Ramos (cell line): ENCODE results near the gene CMTR1.
"Not testable (repeated sequence)": the region's sequence is repeated elsewhere in the genome, so short reads cannot be mapped to it uniquely, and the experiment has no call there.

ENCODE experiments used
- in situ Hi-C: fragments of 300-500 bp; cut with MboI; formaldehyde crosslinking; loops from one replicate; pipeline ENCODE4 v1.14.3; 2022; ENCODE audit warnings: low sequenced_read_pairs; ENCODE audit not compliant: unreplicated experiment

CMTR1 gene

GRCh38 chr6:37432916-37433656 lies at the start of gene CMTR1:
Gene CMTR1 (plus strand): TSS chr6:37433221. CDS start chr6:37435630, 2,409 bp downstream.
- in situ Hi-C loops: no loop called here

- in situ Hi-C loops: no loop called here
Observed at GRCh38 chr6:37388578-37388977, 44.4 kb upstream of the CMTR1 start.

DNA sequence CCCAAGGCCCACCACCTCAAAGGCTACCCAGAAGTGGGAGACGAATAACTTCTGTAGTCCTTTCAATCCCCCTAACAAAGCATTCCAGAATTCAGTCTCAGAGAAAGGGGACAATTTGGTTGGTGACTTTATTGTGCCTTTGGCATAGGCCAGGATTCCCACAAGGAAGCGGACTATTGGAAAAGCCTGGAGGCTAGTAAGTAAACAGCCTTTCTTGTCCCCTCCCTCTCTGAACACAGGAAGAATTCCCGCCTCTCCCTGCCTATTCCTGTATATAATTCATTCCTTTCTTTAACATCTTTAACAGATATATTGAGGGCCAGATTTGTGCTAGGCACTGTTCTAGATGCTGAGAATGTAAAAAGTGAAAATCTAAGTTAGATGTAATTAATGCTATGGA lies 43.2 kb upstream of the CMTR1 start:
- in situ Hi-C loops: no loop called here

DNA sequence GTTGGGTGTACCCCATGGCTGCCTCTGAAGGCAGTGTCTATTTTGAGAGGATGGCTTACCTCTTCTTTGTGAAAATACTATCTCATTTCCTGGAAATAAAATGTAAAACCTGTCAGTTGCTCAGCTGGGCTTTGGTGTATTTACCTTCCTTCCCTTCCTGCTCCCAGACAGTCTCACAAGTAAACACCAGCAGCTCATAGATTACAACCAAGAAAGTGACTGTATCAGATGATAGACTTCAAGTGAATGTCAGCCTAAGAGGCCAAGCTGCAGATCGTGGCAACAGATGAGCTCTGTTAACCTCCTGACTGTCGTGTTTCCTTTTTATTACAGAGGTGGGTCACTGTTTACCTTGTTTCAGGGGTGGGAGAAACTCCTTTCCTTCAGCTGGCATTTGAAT lies 41.9 kb upstream of the CMTR1 start:
- in situ Hi-C loops: no loop called here

DNA sequence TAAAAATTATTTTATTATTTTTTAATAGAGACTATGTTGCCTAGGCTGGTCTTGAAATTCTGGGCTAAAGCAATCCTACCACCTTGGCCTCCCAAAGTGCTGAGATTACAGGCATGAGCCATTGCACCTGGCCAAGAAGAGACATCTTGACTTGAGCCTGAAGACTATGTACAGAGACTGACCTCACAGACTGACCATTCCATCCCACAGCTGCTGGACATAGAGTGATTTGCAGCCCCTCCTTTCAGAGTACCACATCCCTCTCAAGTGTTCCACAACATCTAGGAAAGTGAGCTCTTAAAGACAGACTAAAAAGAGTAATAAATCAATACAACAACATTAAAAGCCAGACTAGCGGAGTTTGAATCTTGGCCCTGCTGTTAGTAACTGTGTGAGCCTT lies 40.2 kb upstream of the CMTR1 start:
- in situ Hi-C loops: no loop called here

DNA sequence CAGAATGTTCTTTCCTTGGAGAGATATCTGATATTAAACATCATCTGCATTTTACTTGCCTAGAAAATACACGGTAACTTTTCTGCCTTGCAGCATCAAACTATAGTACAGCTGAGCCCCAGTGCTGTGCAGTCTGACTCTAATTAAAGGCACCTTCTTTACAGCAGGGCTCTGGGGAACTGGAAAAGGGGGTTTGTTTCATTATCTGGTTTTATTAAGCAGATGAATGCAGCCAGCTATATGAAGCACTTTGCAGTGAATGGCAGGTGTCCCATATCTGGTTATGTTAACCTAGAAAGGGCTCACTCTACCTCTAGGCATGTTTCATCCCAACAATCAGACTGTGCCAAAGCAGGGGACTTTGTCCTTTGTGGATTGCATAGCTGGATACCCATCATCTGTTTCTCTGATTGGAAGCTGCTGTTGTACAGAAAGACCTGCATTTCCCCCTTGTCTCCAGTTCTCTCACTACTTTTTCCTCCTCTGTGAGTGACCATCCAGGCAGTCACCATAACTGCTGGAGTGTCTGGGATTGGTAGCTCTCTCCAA lies 39.6 kb upstream of the CMTR1 start:
- in situ Hi-C loops: no loop called here

DNA sequence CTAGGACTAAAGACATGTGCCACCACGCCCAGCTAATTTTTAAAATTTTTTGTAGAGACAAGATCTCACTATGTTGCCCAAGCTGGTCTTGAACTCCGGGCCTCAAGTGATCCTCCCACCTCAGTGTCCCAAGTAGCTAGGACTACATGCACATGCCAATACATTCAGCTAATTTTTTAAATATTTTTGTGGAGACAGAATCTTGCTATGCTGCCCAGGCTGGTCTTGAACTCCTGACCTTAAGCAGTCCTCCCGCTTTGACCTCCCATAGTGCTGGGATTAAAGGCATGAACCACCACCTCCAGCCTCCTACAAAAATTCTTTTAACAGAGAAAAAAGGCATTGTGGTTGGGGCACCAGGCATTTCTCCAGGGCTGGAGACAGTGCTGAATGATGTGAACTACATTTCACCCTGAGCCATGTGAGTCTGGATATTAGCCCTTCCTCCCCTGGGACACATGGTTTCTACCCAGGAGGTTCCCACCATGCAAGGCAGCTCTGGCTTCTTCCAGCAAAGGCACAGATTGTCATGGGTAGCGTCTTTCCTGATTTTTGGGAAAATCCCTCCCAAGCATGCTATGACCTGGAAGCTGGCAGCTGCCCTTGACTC lies 36.3 kb upstream of the CMTR1 start:
- in situ Hi-C loops: no loop called here

- in situ Hi-C loops: no loop called here
Observed at GRCh38 chr6:37399131-37399530, 33.9 kb upstream of the CMTR1 start.

GRCh38 chr6:37399795-37400490 lies 33.1 kb upstream of the CMTR1 start:
- in situ Hi-C loops: no loop called here

GRCh38 chr6:37401658-37402057 lies 31.4 kb upstream of the CMTR1 start:
- in situ Hi-C loops: not testable (repeated sequence)

DNA sequence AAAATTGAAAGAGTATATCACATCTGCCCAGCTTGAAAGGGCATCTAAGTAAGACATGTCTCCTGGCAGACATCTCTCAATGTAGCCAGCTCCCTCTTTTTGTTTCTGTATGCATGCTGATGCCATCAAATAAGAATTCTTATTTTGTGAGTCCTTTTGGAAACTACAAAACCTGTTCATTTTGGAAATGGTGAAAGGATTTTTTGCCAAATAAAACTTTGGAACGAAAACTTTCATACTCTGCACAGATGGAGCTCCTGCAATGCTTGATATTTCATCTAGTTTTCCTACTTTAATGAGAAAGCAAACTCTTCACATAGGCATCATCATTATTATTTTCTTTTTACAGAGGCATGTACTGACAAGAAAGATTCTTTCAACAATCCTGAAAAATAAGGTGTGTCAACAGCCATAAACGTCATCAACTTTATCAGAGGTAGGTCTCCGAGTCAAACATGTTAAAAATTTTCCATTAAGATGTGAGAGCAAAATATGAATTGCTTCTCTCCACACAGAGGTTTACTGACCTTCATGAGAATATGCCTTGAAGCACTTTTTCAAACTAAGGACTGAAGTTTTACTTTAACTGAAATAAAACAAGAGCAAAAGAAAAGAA lies 26.2 kb upstream of the CMTR1 start:
- in situ Hi-C loops: no loop called here

DNA sequence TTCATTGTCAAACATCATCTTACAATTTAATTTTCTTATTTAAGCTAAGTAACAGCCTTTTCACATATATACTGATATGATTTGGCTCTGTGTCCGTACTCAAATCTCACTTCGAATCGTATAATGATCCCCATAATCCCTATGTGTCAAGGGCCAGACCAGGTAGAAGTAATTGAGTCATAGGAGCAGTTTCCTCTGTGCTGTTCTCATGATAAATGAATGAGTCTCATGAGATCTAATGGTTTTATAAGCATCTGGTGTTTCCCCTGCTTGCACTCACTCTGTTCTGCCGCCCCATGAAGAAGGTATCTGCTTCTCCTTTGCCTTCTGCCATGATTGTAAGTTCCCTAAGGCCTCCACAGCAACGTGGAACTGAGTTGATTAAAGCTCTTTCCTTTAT lies 25.1 kb upstream of the CMTR1 start:
- in situ Hi-C loops: no loop called here

GRCh38 chr6:37409501-37409900 lies 23.5 kb upstream of the CMTR1 start:
- in situ Hi-C loops: no loop called here

DNA sequence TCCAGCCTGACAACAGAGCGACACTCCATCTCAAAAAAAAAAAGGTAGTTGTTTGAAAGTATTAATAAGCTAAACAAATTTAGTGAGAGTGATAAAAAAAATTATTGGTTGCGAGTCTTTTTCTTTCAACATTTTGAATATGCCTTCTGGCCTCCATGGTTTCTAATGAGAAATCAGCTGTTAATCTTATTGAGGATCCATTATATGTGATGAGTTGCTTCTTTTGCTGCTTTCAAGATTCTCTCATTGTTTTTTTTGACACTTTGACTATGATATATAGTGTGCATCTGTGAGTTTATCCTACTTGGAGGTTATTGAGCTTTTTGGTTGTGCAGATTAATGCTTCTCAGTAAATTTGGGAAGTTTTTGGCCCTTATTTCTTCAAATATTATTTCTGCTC lies 15.6 kb upstream of the CMTR1 start:
- in situ Hi-C loops: no loop called here

DNA sequence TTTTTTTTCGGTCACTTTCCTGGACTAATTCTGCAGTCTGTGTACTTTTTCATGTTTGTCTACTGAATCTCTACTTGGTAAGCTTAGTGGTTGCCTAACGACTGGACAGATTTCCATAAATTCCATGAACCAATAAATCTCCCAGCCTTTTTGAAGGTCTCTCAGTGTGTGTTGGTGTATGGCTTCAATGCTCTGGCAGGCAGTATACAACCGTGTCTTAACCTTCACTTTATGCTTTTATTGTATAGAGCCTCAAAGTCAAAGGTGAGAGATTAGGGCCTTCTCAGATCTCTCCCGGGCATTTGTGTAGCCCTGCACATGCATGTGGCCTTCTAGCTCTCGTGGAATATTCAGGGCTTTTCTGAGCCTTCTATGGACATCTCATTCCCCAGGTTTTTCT lies 14.3 kb upstream of the CMTR1 start:
- in situ Hi-C loops: no loop called here

DNA sequence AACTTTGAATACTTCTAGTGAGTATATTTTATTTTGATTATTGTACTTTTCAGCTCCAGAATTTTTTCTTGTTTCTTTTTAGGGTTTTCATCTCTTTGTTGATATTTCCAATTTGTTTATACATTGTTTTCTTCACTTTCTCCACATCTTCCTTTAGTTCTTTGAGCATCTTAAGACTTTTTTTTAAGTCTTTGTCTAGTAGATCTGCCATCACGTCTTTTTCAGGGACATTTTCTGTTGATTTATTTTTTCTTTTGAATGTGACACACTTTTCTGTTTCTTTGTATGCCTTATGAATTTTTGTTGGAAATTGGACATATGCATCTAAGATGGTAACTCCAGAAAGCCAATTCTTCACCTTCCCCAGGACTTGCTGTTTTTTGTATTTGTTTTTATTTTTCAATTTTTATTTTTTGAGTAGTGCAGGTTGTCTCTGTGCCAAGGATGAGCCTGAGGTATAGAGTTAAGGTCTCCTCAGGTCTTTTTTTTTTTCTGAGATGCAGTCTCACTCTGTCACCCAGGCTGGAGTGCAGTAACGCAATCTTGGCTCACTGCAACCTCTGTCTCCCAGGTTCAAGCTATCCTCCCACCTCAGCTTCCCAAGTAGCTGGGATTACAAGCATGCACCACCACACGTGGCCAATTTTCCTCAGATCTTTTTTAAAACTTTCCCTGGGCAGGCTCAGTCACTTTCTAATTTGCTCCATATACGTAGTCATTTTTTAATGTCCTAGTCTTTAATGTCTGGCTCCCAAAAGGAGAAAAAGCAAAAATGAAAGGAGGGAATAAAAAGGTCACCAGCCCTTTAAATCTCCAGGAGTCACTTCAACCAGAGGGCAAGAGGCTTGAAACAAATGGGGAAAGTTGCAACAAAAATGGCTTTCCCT lies 6.7 kb upstream of the CMTR1 start:
- in situ Hi-C loops: no loop called here

- in situ Hi-C loops: no loop called here
Observed at GRCh38 chr6:37426945-37427510, 6.0 kb upstream of the CMTR1 start.

- in situ Hi-C loops: no loop called here
Observed at GRCh38 chr6:37429352-37429750, 3.7 kb upstream of the CMTR1 start.

DNA sequence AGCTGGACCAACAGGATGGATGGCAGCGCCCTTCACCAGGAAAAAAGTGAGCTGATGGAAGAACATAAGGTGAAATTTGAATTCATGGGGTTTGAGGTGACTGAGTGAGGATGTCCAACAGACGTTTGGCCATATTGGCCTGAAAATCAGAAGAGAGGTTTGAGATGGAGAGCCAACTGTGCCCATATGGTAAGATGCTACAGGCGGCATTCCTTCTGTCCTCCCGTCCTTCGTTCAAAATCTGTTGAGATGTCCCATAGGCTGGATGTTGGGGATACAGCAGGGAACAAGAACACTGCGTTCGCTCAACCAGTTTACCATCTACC lies 468 bp upstream of the CMTR1 start:
- in situ Hi-C loops: no loop called here
